Breast epithelium (tissue), 3 donors: Measurements from ENCODE around the gene PRR12.

Source experiments
- CTCF ChIP-seq, 3 donors: fragments of 450-650 bp; IDR thresholded peaks; one replicate each; pipeline ENCODE4 v1.5.1; 2016 to 2017; ENCODE audit warnings: antibody characterized with exemption in 3 of 3, mild to moderate bottlenecking in 3 of 3, moderate library complexity in 3 of 3
- POLR2AphosphoS5 ChIP-seq, 3 donors: sonication (generic); formaldehyde crosslinking; IDR thresholded peaks; one replicate each; pipeline ENCODE4 v1.6.1; 2017; ENCODE audit warnings: antibody characterized with exemption in 3 of 3

- no peak for TF ChIP-seq CTCF (IDR thresholded peaks at IDR 0.05)
- TF ChIP-seq POLR2AphosphoS5 (IDR thresholded peaks at IDR 0.05): no peak
These were observed 35.2 kb upstream of the PRR12 start for GRCh38 chr19:49555600-49556411.
